HUES48 (cell line): ENCODE measurements around the gene ACTL10.
"Not testable (repeated sequence)": the region's sequence is repeated elsewhere in the genome, so short reads cannot be mapped to it uniquely, and the experiment has no call there.

Source experiments
- H3K27ac ChIP-seq: one replicate; pipeline ENCODE4 v1.7.0; 2013; ENCODE audit warnings: low read depth, low read length, inconsistent platforms
- H3K27me3 ChIP-seq: 2 replicates; pipeline ENCODE4 v1.6.1; 2013; ENCODE audit warnings: mild to moderate bottlenecking, low read length; ENCODE audit not compliant: control insufficient read depth, insufficient read depth
- H3K36me3 ChIP-seq: 2 replicates; pipeline ENCODE4 v1.6.1; 2013; ENCODE audit warnings: low read length; ENCODE audit not compliant: control insufficient read depth, insufficient read depth
- H3K4me1 ChIP-seq: 2 replicates; pipeline ENCODE4 v1.6.1; 2013; ENCODE audit warnings: mild to moderate bottlenecking, low read length; ENCODE audit not compliant: control insufficient read depth, insufficient read depth
- H3K4me3 ChIP-seq: 2 replicates; pipeline ENCODE4 v1.5.1; 2013; ENCODE audit warnings: mild to moderate bottlenecking, low read depth, low read length
- H3K9ac ChIP-seq: 2 replicates; pipeline ENCODE4 v1.6.1; 2013; ENCODE audit warnings: mild to moderate bottlenecking, low read depth, low read length, moderate library complexity
- H3K9me3 ChIP-seq: 2 replicates; pipeline ENCODE4 v1.6.1; 2013; ENCODE audit warnings: low read length; ENCODE audit not compliant: control insufficient read depth, insufficient read depth

Gene ACTL10

GRCh38 chr20:33688938-33689424 lies 22.2 kb downstream of the ACTL10 start:
- Histone ChIP-seq H3K27me3 (no peaks in the 10 kb centered on the region; the same call in 1 of the 2 replicates), H3K27ac (no peak overlapping the region), H3K4me1 (peaks cover 18% of the 10 kb centered on the region), H3K9me3 (no peaks in the 10 kb centered on the region), H3K4me3 (no peak overlapping the region), H3K9ac (no peak overlapping the region), H3K36me3 (no peaks in the 10 kb centered on the region)

GRCh38 chr20:33689493-33689892 lies 22.8 kb downstream of the ACTL10 start:
- Histone ChIP-seq H3K36me3 (no peaks in the 10 kb centered on the region), H3K9ac (no peak overlapping the region), H3K9me3 (no peaks in the 10 kb centered on the region), H3K4me1 (peaks cover 18% of the 10 kb centered on the region), H3K27ac (no peak overlapping the region), H3K4me3 (no peak overlapping the region), H3K27me3 (no peaks in the 10 kb centered on the region; the same call in 1 of the 2 replicates)

- Histone ChIP-seq H3K36me3 (no peaks in the 10 kb centered on the region), H3K27ac (no peak overlapping the region)
Observed at GRCh38 chr20:33689973-33690372, 23.2 kb downstream of the ACTL10 start.

GRCh38 chr20:33693289-33693688 lies 26.5 kb downstream of the ACTL10 start:
- H3K36me3 ChIP-seq = no peaks in the 10 kb centered on the region
- H3K4me3 ChIP-seq = no peak overlapping the region
- no peaks in the 10 kb centered on the region for H3K27me3 ChIP-seq
- no peak overlapping the region for H3K9ac ChIP-seq
- H3K4me1 ChIP-seq = peaks cover 9% of the 10 kb centered on the region
- H3K27ac ChIP-seq = no peak overlapping the region
- no peaks in the 10 kb centered on the region for H3K9me3 ChIP-seq

More at GRCh38 chr20:33689973-33690372, 23.2 kb downstream of the ACTL10 start:
- Histone ChIP-seq H3K9me3 (no peaks in the 10 kb centered on the region), H3K9ac (no peak overlapping the region), H3K4me3 (no peak overlapping the region), H3K27me3 (no peaks in the 10 kb centered on the region; the same call in 1 of the 2 replicates), H3K4me1 (peaks cover 15% of the 10 kb centered on the region)

- H3K27ac ChIP-seq = no peak overlapping the region
- H3K9ac ChIP-seq = no peak overlapping the region
- H3K4me3 ChIP-seq = no peak overlapping the region
Observed at GRCh38 chr20:33693741-33694638, 27.2 kb downstream of the ACTL10 start.

GRCh38 chr20:33694639-33695012 lies 27.9 kb downstream of the ACTL10 start:
- no peak overlapping the region for H3K27ac ChIP-seq
- H3K9me3 ChIP-seq = no peaks in the 10 kb centered on the region; the same call in 1 of the 2 replicates
- no peak overlapping the region for H3K4me3 ChIP-seq
- H3K4me1 ChIP-seq = peaks cover 9% of the 10 kb centered on the region
- H3K36me3 ChIP-seq = no peaks in the 10 kb centered on the region
- no peaks in the 10 kb centered on the region for H3K27me3 ChIP-seq
- H3K9ac ChIP-seq = no peak overlapping the region

More at GRCh38 chr20:33693741-33694638, 27.2 kb downstream of the ACTL10 start:
- Histone ChIP-seq H3K36me3 (no peaks in the 10 kb centered on the region), H3K4me1 (peaks cover 9% of the 10 kb centered on the region), H3K9me3 (no peaks in the 10 kb centered on the region; the same call in 1 of the 2 replicates), H3K27me3 (no peaks in the 10 kb centered on the region)

- H3K4me3 ChIP-seq = no peak overlapping the region
- peaks cover 9% of the 10 kb centered on the region for H3K4me1 ChIP-seq
- H3K9me3 ChIP-seq = no peaks in the 10 kb centered on the region; the same call in 1 of the 2 replicates
- H3K27me3 ChIP-seq = no peaks in the 10 kb centered on the region
- no peaks in the 10 kb centered on the region for H3K36me3 ChIP-seq
- H3K27ac ChIP-seq = no peak overlapping the region
- no peak overlapping the region for H3K9ac ChIP-seq
Observed at GRCh38 chr20:33696448-33696847, 29.7 kb downstream of the ACTL10 start.

- H3K9me3 ChIP-seq = no peaks in the 10 kb centered on the region; the same call in 1 of the 2 replicates
- H3K4me3 ChIP-seq = no peak overlapping the region
- H3K4me1 ChIP-seq = peaks cover 9% of the 10 kb centered on the region
- H3K27ac ChIP-seq = no peak overlapping the region
- H3K9ac ChIP-seq = no peak overlapping the region
- H3K36me3 ChIP-seq = no peaks in the 10 kb centered on the region
- H3K27me3 ChIP-seq = no peaks in the 10 kb centered on the region
Observed at GRCh38 chr20:33697129-33697528, 30.4 kb downstream of the ACTL10 start.

- not testable (repeated sequence) for H3K4me1 ChIP-seq, H3K36me3 ChIP-seq, H3K27ac ChIP-seq, H3K27me3 ChIP-seq, H3K9ac ChIP-seq, H3K9me3 ChIP-seq, H3K4me3 ChIP-seq
Observed at GRCh38 chr20:33698966-33699365, 32.2 kb downstream of the ACTL10 start.

GRCh38 chr20:33700696-33701441 lies 34.1 kb downstream of the ACTL10 start:
- not testable (repeated sequence) for H3K27ac ChIP-seq, H3K9me3 ChIP-seq, H3K9ac ChIP-seq, H3K4me3 ChIP-seq, H3K36me3 ChIP-seq, H3K27me3 ChIP-seq, H3K4me1 ChIP-seq
